ENCODE results near the gene DDX47. TPM values are rescaled to one million over a fixed set of nuclear protein-coding genes. Genes with fewer than 3 reads are reported as not detected.

DDX47 gene
- total and polyA plus RNA-seq, 10 of the 15 experiments (the other 5 are each of a cell fraction or from before 2014, with no cell fraction given) = 84.8 to 266 (median 120) TPM

DNA sequence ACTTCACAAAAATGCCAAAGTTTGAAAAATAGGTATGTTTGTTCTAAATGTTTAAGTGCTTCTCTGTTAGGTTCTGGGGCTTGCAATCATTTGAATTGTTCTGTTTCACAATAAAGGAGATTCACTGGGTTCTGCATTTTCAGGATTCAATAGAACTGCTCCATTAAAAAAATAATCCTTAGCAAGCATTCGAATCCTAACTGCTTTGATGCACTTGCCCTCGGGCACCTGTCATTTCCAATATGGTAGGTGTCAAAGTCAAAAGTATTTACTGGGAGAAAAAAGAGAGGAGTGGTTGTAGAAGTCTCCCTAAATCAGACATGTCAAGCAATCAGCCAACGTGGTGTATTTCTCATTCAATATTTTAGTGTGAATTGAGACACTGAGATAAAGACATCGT, 22.2 kb upstream of the DDX47 start (continued):
- no peak for TF ChIP-seq SMC3 (IDR thresholded peaks at IDR 0.05; ENCODE audit: borderline replicate concordance, low read length)
- TF ChIP-seq KDM1A (IDR thresholded peaks at IDR 0.05; ENCODE audit: borderline replicate concordance) = no peak

DNA sequence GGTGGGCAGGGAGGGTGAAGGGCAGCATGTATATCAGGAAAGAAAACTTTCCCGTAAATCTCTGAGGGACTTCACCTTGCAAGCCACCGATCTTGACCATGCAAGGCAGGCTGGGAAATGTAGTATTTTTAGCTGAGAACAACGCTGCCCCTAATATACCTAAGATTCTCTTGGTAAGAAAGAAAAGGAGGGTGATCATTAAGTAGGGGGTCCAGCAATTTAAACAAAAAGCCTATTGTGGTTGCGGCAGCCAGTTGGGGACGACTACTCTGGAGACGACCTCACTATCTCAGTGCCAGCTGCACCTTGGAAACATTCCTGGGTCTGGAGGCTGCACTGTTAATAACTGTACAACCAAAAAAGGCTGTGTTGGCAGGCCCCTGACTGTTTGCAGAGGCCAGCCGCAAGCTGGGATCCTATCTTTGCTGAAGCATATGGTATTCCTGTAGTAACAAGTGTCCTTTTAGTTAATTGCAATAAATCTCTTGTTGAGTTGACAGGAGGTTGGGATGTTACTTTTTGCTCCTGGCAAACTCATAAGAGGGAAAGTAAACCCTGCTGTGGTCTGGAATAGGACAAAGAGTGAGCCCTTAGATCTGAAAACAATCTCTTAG, 21.3 kb upstream of the DDX47 start:
- Histone ChIP-seq H3K27ac (ENCODE audit: control insufficient read depth, insufficient read depth) (no peak overlapping the region), H3K4me1 (ENCODE audit: control insufficient read depth, insufficient read depth, low read length) (peaks cover 15% of the 10 kb centered on the region), H3K36me3 (ENCODE audit: control insufficient read depth in 2 of 2, insufficient read depth in 2 of 2, low read length in 1 of 2) (no peaks in the 10 kb centered on the region), H3K79me2 (ENCODE audit: control insufficient read depth, insufficient read depth, low read length) (peaks cover 4% of the 10 kb centered on the region; the same call in 1 of the 2 replicates), H4K20me1 (ENCODE audit: control insufficient read depth, insufficient read depth) (no peaks in the 10 kb centered on the region), H3K4me3 (no peak overlapping the region), H3K4me2 (ENCODE audit: control insufficient read depth, insufficient read depth) (no peak overlapping the region), H3K27me3 (replicated peaks in 1 of 2; ENCODE audit: control insufficient read depth in 2 of 2, insufficient read depth in 2 of 2, low read length in 1 of 2) (no peaks in the 10 kb centered on the region), H3K9ac (ENCODE audit: control insufficient read depth, insufficient read depth, low read length) (no peak overlapping the region), H2AFZ (ENCODE audit: control insufficient read depth, low read depth, low read length) (no peak overlapping the region), H3K9me3 (replicated peaks; ENCODE audit: control insufficient read depth, insufficient read depth, low read length) (no peaks in the 10 kb centered on the region)
- no peak for ATAC-seq
- 69% methylated on average over 7 of the region's 7 CpGs for WGBS (ENCODE audit: insufficient coverage, insufficient replicate concordance, low lambda C conversion rate, missing lambda C conversion rate)
- ChIA-PET SMC1A (ENCODE audit: uncharacterized antibody, unreplicated experiment) (interaction anchor here (0.8 to 2.2 kb wide), 7 partner anchors 11 to 104 kb away, joined by 3 to 8 read pairs (median 5); no protein-coding TSS in a partner anchor), RAD21 (ENCODE audit: unreplicated experiment) (interaction anchor here (0.7 to 2.4 kb wide), 5 partner anchors 12 to 420 kb away, joined by 3 to 5 read pairs (median 4); partner anchors contain the start of gene DDX47), CTCF (interaction anchor here (0.7 to 2.0 kb wide), 6 partner anchors 13 to 415 kb away, joined by 3 to 6 read pairs (median 4); no protein-coding TSS in a partner anchor), POLR2A (no interaction called here)
- no peak for DNase-seq (ENCODE audit: low read depth, low spot score)
- TF ChIP-seq TAF1 (IDR thresholded peaks at IDR 0.05; ENCODE audit: borderline replicate concordance, low read depth, low read length) = no peak
- peak; percentile 34 for TF ChIP-seq SIX5 (IDR thresholded peaks at IDR 0.05; ENCODE audit: low read depth, low read length, severe bottlenecking)
- intact Hi-C loops (cut with micrococcal nuclease; ENCODE audit: unreplicated experiment) = no loop called here
- FAIRE-seq = no peak
- in situ Hi-C loops (cut with MboI) = loop anchor here (5.0 kb wide), 1 partner anchor 415 kb away; no protein-coding TSS in a partner anchor
- no TSS peak for BruUV-seq (replicated peaks)

All from GM12878 (cell line).